ENCODE results near the gene LBR.

DNA sequence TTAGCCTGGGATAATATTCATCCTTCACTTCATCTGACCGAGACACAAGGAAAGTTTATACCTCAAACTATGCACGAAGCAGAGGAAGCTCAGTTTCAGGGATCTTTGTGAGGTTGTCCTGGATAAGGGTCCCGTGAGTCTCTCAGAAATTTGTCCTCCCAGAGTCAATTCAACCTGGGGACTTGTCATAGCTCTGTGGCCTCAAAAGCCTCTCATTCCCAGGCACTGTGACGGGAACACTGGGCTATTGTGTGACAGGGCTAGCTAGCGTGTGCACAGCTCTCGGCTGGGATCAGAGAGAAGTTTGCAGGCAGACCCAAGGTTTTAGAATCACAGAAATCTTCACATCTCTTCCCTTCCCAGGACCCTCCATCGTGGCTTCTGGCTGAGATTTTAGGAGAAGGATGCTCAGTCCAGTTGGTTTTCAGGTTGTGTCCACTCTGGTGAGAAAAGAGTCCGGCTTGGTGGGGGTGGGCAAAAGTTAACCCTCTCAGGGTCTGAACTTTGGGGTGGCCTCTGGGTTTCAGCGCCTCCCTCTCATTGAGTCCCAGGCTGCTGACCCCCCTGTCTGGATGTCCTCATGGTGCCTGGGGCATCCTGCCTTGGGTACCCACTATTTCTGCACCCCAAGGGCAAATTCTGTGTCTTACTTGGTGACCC is 20.4 kb upstream of the LBR start:
- TF ChIP-seq, protein P1, sequence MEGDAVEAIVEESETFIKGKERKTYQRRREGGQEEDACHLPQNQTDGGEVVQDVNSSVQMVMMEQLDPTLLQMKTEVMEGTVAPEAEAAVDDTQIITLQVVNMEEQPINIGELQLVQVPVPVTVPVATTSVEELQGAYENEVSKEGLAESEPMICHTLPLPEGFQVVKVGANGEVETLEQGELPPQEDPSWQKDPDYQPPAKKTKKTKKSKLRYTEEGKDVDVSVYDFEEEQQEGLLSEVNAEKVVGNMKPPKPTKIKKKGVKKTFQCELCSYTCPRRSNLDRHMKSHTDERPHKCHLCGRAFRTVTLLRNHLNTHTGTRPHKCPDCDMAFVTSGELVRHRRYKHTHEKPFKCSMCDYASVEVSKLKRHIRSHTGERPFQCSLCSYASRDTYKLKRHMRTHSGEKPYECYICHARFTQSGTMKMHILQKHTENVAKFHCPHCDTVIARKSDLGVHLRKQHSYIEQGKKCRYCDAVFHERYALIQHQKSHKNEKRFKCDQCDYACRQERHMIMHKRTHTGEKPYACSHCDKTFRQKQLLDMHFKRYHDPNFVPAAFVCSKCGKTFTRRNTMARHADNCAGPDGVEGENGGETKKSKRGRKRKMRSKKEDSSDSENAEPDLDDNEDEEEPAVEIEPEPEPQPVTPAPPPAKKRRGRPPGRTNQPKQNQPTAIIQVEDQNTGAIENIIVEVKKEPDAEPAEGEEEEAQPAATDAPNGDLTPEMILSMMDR (IDR thresholded peaks at IDR 0.05): no peak
- TF ChIP-seq ZFX (IDR thresholded peaks at IDR 0.05; ENCODE audit: borderline replicate concordance): no peak
